ENCODE measurements around the gene SCO2. TPM values are rescaled to one million over a fixed set of nuclear protein-coding genes. Genes with fewer than 3 reads are reported as not detected.

SCO2 gene
- total RNA-seq, 2 experiments from 2014 or later, result 4.1 to 4.9 TPM

GRCh38 chr22:50562523-50563412 is 37.4 kb upstream of the SCO2 start, which contains the start of gene SYCE3:
SYCE3 (minus strand) TSS chr22:50562919; CDS start chr22:50556405, 6,514 bp downstream.
- peak within 1 kb of the TSS; percentile 46 for H2AFZ ChIP-seq (ENCODE audit: low read length)
- TF ChIP-seq EZH2phosphoT487 (IDR thresholded peaks at IDR 0.05; ENCODE audit: borderline replicate concordance, low read depth, low read length), result no peak
- peak; percentile 81 for TF ChIP-seq CTCF (conservative IDR thresholded peaks at IDR 0.05; ENCODE audit: low read length)
- no peaks in the 10 kb centered on the region for H3K9me2 ChIP-seq (ENCODE audit: insufficient read depth, low read length)
- H3K36me3 ChIP-seq (ENCODE audit: insufficient read depth, low read length), result peaks cover 6% of the 10 kb centered on the region
- peaks cover 5% of the 10 kb centered on the region for H3K4me1 ChIP-seq (ENCODE audit: insufficient read depth, low read length, poor library complexity, severe bottlenecking)
- no peaks in the 10 kb centered on the region for H3K9me3 ChIP-seq (ENCODE audit: low read length)
- H3K79me2 ChIP-seq (ENCODE audit: insufficient read depth, low read depth, low read length), result no peaks in the 10 kb centered on the region
- H4K20me1 ChIP-seq (ENCODE audit: insufficient read depth, low read length), result no peaks in the 10 kb centered on the region
- peak; percentile 98 for DNase-seq (ENCODE audit: low spot score)
- POLR2A ChIA-PET, result interaction anchor here (0.6 to 1.0 kb wide), 3 partner anchors 23 to 206 kb away, joined by 3 to 10 read pairs (median 5); no protein-coding TSS in a partner anchor
- intact Hi-C loops (cut with micrococcal nuclease; ENCODE audit: unreplicated experiment), result loop anchor here (2.0 kb wide), 1 partner anchor 36 kb away; no protein-coding TSS in a partner anchor
- H3K4me2 ChIP-seq (ENCODE audit: low read length), result peak within 1 kb of the TSS; percentile 87
- H3K4me3 ChIP-seq (ENCODE audit: low read depth, low read length, poor library complexity, severe bottlenecking), result peak within 1 kb of the TSS; percentile 66
- no TSS peak for BruUV-seq (replicated peaks)
- CTCF ChIA-PET (ENCODE audit: unreplicated experiment), result interaction anchor here (0.7 to 0.9 kb wide), 3 partner anchors 13 to 22 kb away, joined by 3 to 5 read pairs (median 3); no protein-coding TSS in a partner anchor
- no peak within 1 kb of the TSS for H3K27ac ChIP-seq (ENCODE audit: low read depth, low read length, poor library complexity, severe bottlenecking)

- intact Hi-C loops (cut with micrococcal nuclease; ENCODE audit: unreplicated experiment), result loop anchor here (2.0 kb wide), 1 partner anchor 35 kb away; no protein-coding TSS in a partner anchor
Measured at GRCh38 chr22:50561401-50562358, 36.3 kb upstream of the SCO2 start.

More at GRCh38 chr22:50561401-50562358, 36.3 kb upstream of the SCO2 start:
- Histone ChIP-seq H2AFZ (ENCODE audit: low read length) (no peak overlapping the region), H3K36me3 (ENCODE audit: insufficient read depth, low read length) (no peaks in the 10 kb centered on the region), H3K27ac (ENCODE audit: low read depth, low read length, poor library complexity, severe bottlenecking) (no peak overlapping the region), H3K4me1 (ENCODE audit: insufficient read depth, low read length, poor library complexity, severe bottlenecking) (peaks cover 5% of the 10 kb centered on the region), H3K9me2 (ENCODE audit: insufficient read depth, low read length) (no peaks in the 10 kb centered on the region), H3K9me3 (ENCODE audit: low read length) (no peaks in the 10 kb centered on the region), H3K4me2 (ENCODE audit: low read length) (no peak overlapping the region), H4K20me1 (ENCODE audit: insufficient read depth, low read length) (no peaks in the 10 kb centered on the region), H3K79me2 (ENCODE audit: insufficient read depth, low read depth, low read length) (no peaks in the 10 kb centered on the region), H3K4me3 (ENCODE audit: low read depth, low read length, poor library complexity, severe bottlenecking) (no peak overlapping the region)
- POLR2A ChIA-PET, result no interaction called here
- BruUV-seq (replicated peaks), result no TSS peak
- no peak for DNase-seq (ENCODE audit: low spot score)
- TF ChIP-seq EZH2phosphoT487 (IDR thresholded peaks at IDR 0.05; ENCODE audit: borderline replicate concordance, low read depth, low read length), result no peak
- no peak for TF ChIP-seq CTCF (conservative IDR thresholded peaks at IDR 0.05; ENCODE audit: low read length)
- CTCF ChIA-PET (ENCODE audit: unreplicated experiment), result interaction anchor here (0.6 kb wide), 1 partner anchor 39 kb away, joined by 9 read pairs; no protein-coding TSS in a partner anchor

Measured in OCI-LY7 (cell line).